WTC11 (cell line): ENCODE data around the gene CGNL1. TPM values are rescaled to one million over a fixed set of nuclear protein-coding genes. Genes with fewer than 3 reads are reported as not detected.

Source experiments
- ATAC-seq: fragments of 200-7000 bp; cut with Tn5 transposase; 2 replicates; pipeline ENCODE4 v1.10.0; 2021; ENCODE audit warnings: mild to moderate bottlenecking, moderate library complexity
- CTCF ChIA-PET: fragments of 300-600 bp; sonication (Branson Sonifier 250); formaldehyde crosslinking; loops from one replicate; lab custom pipeline; 2021; ENCODE audit warnings: antibody characterized with exemption; lab: Charles Lee
- POLR2A ChIA-PET: fragments of 350-600 bp; sonication (Branson Sonifier 250); formaldehyde crosslinking; loops from one replicate; lab custom pipeline; 2021; ENCODE audit warnings: antibody characterized with exemption; lab: Charles Lee
- DNase-seq: peaks from one replicate; pipeline ENCODE4 v3.0.0; 2021; ENCODE audit warnings: low spot score
- H3K27ac Mint-ChIP-seq: 2 replicates; pipeline ENCODE4 v1.8.0; 2021; ENCODE audit warnings: mixed read lengths
- H3K27me3 Mint-ChIP-seq: 2 replicates; pipeline ENCODE4 v1.8.0; 2021; ENCODE audit warnings: low read depth, mild to moderate bottlenecking, moderate library complexity, mixed read lengths
- H3K36me3 Mint-ChIP-seq: 2 replicates; pipeline ENCODE4 v1.8.0; 2021; ENCODE audit warnings: mixed read lengths
- H3K4me1 Mint-ChIP-seq: 2 replicates; pipeline ENCODE4 v1.8.0; 2022; ENCODE audit warnings: mixed read lengths
- H3K4me3 Mint-ChIP-seq: 2 replicates; pipeline ENCODE4 v1.8.0; 2021; ENCODE audit warnings: mild to moderate bottlenecking, moderate library complexity, mixed read lengths
- H3K9me3 Mint-ChIP-seq: 2 replicates; pipeline ENCODE4 v1.8.0; 2021; ENCODE audit warnings: mixed read lengths
- CREB1 ChIP-seq: sonication (generic); formaldehyde crosslinking; IDR thresholded peaks from 2 replicates; pipeline ENCODE4 v1.8.0; 2023; ENCODE audit warnings: mild to moderate bottlenecking, missing genetic modification reagents
- CREM ChIP-seq: sonication (generic); formaldehyde crosslinking; IDR thresholded peaks from 2 replicates; pipeline ENCODE4 v1.8.1; 2022; ENCODE audit warnings: mild to moderate bottlenecking, missing genetic modification reagents, moderate library complexity
- ELF4 ChIP-seq: sonication (generic); formaldehyde crosslinking; IDR thresholded peaks from 2 replicates; pipeline ENCODE4 v1.8.1; 2022; ENCODE audit warnings: low read depth, mild to moderate bottlenecking, moderate library complexity, missing genetic modification reagents
- GTF2I ChIP-seq: fragments of 250-450 bp; sonication (Bioruptor Pico); conservative IDR thresholded peaks from 2 replicates; pipeline ENCODE4 v1.4.0; 2021; ENCODE audit warnings: mild to moderate bottlenecking
- NR1H2 ChIP-seq: sonication (generic); formaldehyde crosslinking; IDR thresholded peaks from 2 replicates; pipeline ENCODE4 v1.9.0; 2021; ENCODE audit warnings: mild to moderate bottlenecking, moderate library complexity, missing genetic modification reagents
- RELA ChIP-seq: sonication (generic); formaldehyde crosslinking; IDR thresholded peaks from 2 replicates; pipeline ENCODE4 v1.8.1; 2022; ENCODE audit warnings: missing genetic modification reagents, mild to moderate bottlenecking, borderline replicate concordance
- SMAD3 ChIP-seq: sonication (generic); formaldehyde crosslinking; IDR thresholded peaks from 2 replicates; pipeline ENCODE4 v1.8.0; 2022; ENCODE audit warnings: missing genetic modification reagents, mild to moderate bottlenecking, borderline replicate concordance
- TEAD4 ChIP-seq: sonication (generic); formaldehyde crosslinking; IDR thresholded peaks from 2 replicates; pipeline ENCODE4 v1.8.0; 2022; ENCODE audit warnings: mild to moderate bottlenecking, missing genetic modification reagents
- ZNF416 ChIP-seq: fragments of 250-450 bp; sonication (Bioruptor Pico); IDR thresholded peaks from 2 replicates; pipeline ENCODE4 v1.9.0; 2021; ENCODE audit warnings: mild to moderate bottlenecking, inconsistent platforms
- total RNA-seq: library from RNA; stranded (reverse); gene quantifications from 3 replicates; pipeline ENCODE4 v1.2.3, GENCODE V29; 2021
- TF ChIP-seq, protein P1 (sequence below): fragments of 250-450 bp; sonication (Bioruptor Pico); IDR thresholded peaks from 2 replicates; pipeline ENCODE4 v1.8.0; 2021; ENCODE audit warnings: mild to moderate bottlenecking
- TF ChIP-seq, protein P2 (sequence below): sonication (generic); formaldehyde crosslinking; IDR thresholded peaks from 2 replicates; pipeline ENCODE4 v1.8.0; 2022; ENCODE audit warnings: missing genetic modification reagents
- TF ChIP-seq, protein P3 (sequence below): sonication (generic); formaldehyde crosslinking; conservative IDR thresholded peaks from 2 replicates; pipeline ENCODE4 v1.8.1; 2022; ENCODE audit warnings: mild to moderate bottlenecking, missing genetic modification reagents
- TF ChIP-seq, protein P4 (sequence below): fragments of 250-450 bp; sonication (Bioruptor Pico); IDR thresholded peaks from 2 replicates; pipeline ENCODE4 v1.9.0; 2021; ENCODE audit warnings: mild to moderate bottlenecking
- TF ChIP-seq, protein P5 (sequence below): sonication (generic); formaldehyde crosslinking; IDR thresholded peaks from 2 replicates; pipeline ENCODE4 v1.8.0; 2022; ENCODE audit warnings: mild to moderate bottlenecking, missing genetic modification reagents
- TF ChIP-seq, protein P6 (sequence below): fragments of 250-450 bp; sonication (Bioruptor Pico); IDR thresholded peaks from 2 replicates; pipeline ENCODE4 v2.1.2; 2022; ENCODE audit warnings: mild to moderate bottlenecking, moderate library complexity
- TF ChIP-seq, protein P7 (sequence below): fragments of 250-450 bp; sonication (Bioruptor Pico); IDR thresholded peaks from 2 replicates; pipeline ENCODE4 v1.9.0; 2021; ENCODE audit warnings: mild to moderate bottlenecking, borderline replicate concordance
- TF ChIP-seq, protein P8 (sequence below): fragments of 250-450 bp; sonication (Bioruptor Pico); IDR thresholded peaks from 2 replicates; pipeline ENCODE4 v1.9.0; 2021; ENCODE audit warnings: moderate library complexity, mild to moderate bottlenecking, inconsistent platforms, borderline replicate concordance
- TF ChIP-seq, protein P9 (sequence below): fragments of 250-450 bp; sonication (Bioruptor Pico); IDR thresholded peaks from 2 replicates; pipeline ENCODE4 v1.9.0; 2021; ENCODE audit warnings: mild to moderate bottlenecking

CGNL1 gene
- total RNA-seq, 1 experiment from 2014 or later = 57.3 TPM

DNA sequence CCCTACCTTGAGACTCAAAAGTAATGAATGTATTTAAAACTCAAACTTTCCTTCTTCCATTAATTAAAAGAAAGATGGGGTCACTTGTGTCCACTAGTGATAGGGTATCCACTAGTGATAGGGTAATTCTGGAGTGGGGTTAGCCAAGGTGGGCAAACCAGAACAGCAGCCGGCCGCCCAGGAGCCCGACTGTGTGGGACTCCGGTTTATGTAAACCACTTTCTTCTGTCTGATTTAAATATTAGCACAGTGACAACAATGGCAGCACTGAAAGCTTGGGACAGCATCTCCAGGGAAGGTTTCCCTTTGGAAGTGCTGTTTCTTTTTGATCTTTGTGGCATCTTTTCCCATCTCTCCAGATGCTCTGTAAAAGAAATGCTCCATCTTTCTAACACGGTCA, 216.1 kb downstream of the CGNL1 start:
- no peak for ATAC-seq
- POLR2A ChIA-PET = no interaction called here
- CTCF ChIA-PET = interaction anchor here (0.9 to 2.4 kb wide), 5 partner anchors 12 to 65 kb away, joined by 3 to 7 read pairs (median 5); no protein-coding TSS in a partner anchor
- TF ChIP-seq RELA (CRISPR knock-in tag) (no peak), CREB1 (CRISPR knock-in tag) (no peak), CREM (no peak), SMAD3 (CRISPR knock-in tag) (no peak), GTF2I (CRISPR knock-in tag) (no peak), NR1H2 (CRISPR knock-in tag) (no peak), ELF4 (CRISPR knock-in tag) (no peak), TEAD4 (CRISPR knock-in tag) (no peak), ZNF416 (no peak)
- TF ChIP-seq, protein P1, sequence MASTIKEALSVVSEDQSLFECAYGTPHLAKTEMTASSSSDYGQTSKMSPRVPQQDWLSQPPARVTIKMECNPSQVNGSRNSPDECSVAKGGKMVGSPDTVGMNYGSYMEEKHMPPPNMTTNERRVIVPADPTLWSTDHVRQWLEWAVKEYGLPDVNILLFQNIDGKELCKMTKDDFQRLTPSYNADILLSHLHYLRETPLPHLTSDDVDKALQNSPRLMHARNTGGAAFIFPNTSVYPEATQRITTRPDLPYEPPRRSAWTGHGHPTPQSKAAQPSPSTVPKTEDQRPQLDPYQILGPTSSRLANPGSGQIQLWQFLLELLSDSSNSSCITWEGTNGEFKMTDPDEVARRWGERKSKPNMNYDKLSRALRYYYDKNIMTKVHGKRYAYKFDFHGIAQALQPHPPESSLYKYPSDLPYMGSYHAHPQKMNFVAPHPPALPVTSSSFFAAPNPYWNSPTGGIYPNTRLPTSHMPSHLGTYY (CRISPR knock-in tag) = no peak
- TF ChIP-seq, protein P2, sequence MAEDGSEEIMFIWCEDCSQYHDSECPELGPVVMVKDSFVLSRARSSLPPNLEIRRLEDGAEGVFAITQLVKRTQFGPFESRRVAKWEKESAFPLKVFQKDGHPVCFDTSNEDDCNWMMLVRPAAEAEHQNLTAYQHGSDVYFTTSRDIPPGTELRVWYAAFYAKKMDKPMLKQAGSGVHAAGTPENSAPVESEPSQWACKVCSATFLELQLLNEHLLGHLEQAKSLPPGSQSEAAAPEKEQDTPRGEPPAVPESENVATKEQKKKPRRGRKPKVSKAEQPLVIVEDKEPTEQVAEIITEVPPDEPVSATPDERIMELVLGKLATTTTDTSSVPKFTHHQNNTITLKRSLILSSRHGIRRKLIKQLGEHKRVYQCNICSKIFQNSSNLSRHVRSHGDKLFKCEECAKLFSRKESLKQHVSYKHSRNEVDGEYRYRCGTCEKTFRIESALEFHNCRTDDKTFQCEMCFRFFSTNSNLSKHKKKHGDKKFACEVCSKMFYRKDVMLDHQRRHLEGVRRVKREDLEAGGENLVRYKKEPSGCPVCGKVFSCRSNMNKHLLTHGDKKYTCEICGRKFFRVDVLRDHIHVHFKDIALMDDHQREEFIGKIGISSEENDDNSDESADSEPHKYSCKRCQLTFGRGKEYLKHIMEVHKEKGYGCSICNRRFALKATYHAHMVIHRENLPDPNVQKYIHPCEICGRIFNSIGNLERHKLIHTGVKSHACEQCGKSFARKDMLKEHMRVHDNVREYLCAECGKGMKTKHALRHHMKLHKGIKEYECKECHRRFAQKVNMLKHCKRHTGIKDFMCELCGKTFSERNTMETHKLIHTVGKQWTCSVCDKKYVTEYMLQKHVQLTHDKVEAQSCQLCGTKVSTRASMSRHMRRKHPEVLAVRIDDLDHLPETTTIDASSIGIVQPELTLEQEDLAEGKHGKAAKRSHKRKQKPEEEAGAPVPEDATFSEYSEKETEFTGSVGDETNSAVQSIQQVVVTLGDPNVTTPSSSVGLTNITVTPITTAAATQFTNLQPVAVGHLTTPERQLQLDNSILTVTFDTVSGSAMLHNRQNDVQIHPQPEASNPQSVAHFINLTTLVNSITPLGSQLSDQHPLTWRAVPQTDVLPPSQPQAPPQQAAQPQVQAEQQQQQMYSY (CRISPR knock-in tag) = no peak
- TF ChIP-seq, protein P3, sequence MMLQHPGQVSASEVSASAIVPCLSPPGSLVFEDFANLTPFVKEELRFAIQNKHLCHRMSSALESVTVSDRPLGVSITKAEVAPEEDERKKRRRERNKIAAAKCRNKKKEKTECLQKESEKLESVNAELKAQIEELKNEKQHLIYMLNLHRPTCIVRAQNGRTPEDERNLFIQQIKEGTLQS (CRISPR knock-in tag) = no peak
- TF ChIP-seq, protein P4, sequence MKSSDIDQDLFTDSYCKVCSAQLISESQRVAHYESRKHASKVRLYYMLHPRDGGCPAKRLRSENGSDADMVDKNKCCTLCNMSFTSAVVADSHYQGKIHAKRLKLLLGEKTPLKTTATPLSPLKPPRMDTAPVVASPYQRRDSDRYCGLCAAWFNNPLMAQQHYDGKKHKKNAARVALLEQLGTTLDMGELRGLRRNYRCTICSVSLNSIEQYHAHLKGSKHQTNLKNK = no peak
- TF ChIP-seq, protein P5, sequence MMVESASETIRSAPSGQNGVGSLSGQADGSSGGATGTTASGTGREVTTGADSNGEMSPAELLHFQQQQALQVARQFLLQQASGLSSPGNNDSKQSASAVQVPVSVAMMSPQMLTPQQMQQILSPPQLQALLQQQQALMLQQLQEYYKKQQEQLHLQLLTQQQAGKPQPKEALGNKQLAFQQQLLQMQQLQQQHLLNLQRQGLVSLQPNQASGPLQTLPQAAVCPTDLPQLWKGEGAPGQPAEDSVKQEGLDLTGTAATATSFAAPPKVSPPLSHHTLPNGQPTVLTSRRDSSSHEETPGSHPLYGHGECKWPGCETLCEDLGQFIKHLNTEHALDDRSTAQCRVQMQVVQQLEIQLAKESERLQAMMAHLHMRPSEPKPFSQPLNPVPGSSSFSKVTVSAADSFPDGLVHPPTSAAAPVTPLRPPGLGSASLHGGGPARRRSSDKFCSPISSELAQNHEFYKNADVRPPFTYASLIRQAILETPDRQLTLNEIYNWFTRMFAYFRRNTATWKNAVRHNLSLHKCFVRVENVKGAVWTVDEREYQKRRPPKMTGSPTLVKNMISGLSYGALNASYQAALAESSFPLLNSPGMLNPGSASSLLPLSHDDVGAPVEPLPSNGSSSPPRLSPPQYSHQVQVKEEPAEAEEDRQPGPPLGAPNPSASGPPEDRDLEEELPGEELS = no peak
- TF ChIP-seq, protein P6, sequence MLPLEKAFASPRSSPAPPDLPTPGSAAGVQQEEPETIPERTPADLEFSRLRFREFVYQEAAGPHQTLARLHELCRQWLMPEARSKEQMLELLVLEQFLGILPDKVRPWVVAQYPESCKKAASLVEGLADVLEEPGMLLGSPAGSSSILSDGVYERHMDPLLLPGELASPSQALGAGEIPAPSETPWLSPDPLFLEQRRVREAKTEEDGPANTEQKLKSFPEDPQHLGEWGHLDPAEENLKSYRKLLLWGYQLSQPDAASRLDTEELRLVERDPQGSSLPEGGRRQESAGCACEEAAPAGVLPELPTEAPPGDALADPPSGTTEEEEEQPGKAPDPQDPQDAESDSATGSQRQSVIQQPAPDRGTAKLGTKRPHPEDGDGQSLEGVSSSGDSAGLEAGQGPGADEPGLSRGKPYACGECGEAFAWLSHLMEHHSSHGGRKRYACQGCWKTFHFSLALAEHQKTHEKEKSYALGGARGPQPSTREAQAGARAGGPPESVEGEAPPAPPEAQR (CRISPR knock-in tag) = no peak
- TF ChIP-seq, protein P7, sequence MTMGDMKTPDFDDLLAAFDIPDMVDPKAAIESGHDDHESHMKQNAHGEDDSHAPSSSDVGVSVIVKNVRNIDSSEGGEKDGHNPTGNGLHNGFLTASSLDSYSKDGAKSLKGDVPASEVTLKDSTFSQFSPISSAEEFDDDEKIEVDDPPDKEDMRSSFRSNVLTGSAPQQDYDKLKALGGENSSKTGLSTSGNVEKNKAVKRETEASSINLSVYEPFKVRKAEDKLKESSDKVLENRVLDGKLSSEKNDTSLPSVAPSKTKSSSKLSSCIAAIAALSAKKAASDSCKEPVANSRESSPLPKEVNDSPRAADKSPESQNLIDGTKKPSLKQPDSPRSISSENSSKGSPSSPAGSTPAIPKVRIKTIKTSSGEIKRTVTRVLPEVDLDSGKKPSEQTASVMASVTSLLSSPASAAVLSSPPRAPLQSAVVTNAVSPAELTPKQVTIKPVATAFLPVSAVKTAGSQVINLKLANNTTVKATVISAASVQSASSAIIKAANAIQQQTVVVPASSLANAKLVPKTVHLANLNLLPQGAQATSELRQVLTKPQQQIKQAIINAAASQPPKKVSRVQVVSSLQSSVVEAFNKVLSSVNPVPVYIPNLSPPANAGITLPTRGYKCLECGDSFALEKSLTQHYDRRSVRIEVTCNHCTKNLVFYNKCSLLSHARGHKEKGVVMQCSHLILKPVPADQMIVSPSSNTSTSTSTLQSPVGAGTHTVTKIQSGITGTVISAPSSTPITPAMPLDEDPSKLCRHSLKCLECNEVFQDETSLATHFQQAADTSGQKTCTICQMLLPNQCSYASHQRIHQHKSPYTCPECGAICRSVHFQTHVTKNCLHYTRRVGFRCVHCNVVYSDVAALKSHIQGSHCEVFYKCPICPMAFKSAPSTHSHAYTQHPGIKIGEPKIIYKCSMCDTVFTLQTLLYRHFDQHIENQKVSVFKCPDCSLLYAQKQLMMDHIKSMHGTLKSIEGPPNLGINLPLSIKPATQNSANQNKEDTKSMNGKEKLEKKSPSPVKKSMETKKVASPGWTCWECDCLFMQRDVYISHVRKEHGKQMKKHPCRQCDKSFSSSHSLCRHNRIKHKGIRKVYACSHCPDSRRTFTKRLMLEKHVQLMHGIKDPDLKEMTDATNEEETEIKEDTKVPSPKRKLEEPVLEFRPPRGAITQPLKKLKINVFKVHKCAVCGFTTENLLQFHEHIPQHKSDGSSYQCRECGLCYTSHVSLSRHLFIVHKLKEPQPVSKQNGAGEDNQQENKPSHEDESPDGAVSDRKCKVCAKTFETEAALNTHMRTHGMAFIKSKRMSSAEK (CRISPR knock-in tag) = no peak
- TF ChIP-seq, protein P8, sequence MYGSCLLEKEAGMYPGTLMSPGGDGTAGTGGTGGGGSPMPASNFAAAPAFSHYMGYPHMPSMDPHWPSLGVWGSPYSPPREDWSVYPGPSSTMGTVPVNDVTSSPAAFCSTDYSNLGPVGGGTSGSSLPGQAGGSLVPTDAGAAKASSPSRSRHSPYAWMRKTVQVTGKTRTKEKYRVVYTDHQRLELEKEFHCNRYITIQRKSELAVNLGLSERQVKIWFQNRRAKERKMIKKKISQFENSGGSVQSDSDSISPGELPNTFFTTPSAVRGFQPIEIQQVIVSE (CRISPR knock-in tag) = no peak
- TF ChIP-seq, protein P9, sequence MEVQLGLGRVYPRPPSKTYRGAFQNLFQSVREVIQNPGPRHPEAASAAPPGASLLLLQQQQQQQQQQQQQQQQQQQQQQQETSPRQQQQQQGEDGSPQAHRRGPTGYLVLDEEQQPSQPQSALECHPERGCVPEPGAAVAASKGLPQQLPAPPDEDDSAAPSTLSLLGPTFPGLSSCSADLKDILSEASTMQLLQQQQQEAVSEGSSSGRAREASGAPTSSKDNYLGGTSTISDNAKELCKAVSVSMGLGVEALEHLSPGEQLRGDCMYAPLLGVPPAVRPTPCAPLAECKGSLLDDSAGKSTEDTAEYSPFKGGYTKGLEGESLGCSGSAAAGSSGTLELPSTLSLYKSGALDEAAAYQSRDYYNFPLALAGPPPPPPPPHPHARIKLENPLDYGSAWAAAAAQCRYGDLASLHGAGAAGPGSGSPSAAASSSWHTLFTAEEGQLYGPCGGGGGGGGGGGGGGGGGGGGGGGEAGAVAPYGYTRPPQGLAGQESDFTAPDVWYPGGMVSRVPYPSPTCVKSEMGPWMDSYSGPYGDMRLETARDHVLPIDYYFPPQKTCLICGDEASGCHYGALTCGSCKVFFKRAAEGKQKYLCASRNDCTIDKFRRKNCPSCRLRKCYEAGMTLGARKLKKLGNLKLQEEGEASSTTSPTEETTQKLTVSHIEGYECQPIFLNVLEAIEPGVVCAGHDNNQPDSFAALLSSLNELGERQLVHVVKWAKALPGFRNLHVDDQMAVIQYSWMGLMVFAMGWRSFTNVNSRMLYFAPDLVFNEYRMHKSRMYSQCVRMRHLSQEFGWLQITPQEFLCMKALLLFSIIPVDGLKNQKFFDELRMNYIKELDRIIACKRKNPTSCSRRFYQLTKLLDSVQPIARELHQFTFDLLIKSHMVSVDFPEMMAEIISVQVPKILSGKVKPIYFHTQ (CRISPR knock-in tag) = no peak
- DNase-seq = no peak
- Mint-ChIP-seq H3K9me3 (no peaks in the 10 kb centered on the region), H3K27ac (no peak overlapping the region), H3K4me3 (peak overlapping the region; percentile 58), H3K36me3 (no peaks in the 10 kb centered on the region), H3K27me3 (peaks cover 43% of the 10 kb centered on the region), H3K4me1 (peaks cover 11% of the 10 kb centered on the region)
